GM19395 (cell line): ENCODE data around the gene RPSA.
"Not testable (repeated sequence)": the region's sequence is repeated elsewhere in the genome, so short reads cannot be mapped to it uniquely, and the experiment has no call there.

ENCODE experiments used
- ATAC-seq: cut with Tn5 transposase; IDR thresholded peaks from one replicate; pipeline ENCODE4 v1.9.1; 2021; ENCODE audit warnings: mild to moderate bottlenecking, moderate library complexity; ENCODE audit not compliant: unreplicated experiment

RPSA gene

DNA sequence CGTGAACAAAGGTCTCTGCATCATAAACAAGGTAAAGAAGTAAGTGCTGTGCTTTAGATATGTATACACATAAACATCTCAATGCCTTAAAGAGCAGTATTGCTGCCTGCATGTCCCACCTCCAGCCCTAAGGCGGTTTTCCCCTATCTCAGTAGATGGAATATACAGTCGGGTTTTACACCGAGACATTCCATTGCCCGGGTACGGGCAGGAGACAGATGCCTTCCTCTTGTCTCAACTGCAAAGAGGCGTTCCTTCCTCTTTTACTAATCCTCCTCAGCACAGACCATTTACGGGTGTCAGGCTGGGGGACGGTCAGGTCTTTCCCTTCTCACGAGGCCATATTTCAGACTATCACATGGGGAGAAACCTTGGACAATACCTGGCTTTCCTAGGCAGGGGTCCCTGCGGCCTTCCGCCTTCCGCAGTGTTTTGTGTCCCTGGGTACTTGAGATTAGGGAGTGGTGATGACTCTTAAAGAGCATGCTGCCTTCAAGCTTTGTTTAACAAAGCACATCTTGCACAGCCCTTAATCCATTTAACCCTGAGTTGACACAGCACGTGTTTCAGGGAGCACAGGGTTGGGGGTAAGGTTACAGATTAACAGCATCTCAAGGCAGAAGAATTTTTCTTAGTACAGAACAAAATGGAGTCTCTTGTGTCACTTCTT lies 12.2 kb downstream of the RPSA start:
- ATAC-seq: not testable (repeated sequence)

DNA sequence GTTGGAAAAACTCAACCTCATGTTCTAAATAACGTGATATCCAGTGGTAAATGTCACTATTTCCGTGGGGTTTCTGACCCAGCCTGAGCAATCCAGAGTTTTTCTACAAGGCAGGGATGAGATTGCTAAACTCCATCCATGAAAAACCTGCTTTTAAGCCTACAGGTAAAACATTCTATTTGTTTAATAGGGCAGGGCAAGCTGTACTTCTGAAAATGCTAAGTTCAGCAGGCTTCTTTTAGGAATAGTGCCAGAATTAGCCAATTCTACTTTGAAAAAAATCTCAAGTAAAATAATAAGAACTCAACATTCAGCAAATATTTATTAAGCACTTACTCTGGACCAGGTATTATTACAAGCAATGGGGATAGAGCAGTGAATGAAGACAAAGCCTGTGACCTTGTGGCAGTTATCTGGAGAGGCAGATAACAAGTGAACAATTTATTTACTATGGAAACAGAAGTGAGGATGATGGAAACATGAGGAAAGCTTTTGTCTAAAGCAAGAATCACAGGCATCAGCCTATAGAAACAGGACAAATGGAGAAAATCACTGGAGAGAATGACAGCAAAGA lies 13.3 kb downstream of the RPSA start:
- no peak for ATAC-seq

DNA sequence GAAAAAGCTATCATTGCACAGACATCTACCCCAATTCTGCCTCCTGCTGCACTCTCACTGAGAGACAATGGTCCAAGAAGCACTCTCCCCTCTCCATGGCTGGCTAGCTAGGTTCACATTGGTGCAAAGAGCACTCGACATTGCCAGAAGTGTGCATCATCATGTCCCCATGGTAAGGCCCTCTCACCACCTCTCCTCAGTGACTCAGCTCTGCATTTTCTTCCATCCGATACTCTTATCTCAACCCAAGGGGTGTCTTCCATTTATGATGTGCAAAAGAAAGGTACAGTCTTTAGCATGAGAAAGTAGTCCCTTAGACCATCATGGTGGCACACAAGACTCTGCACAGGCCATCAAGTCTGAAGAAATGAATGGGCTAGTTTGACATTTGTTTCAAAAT lies 14.0 kb downstream of the RPSA start:
- no peak for ATAC-seq

DNA sequence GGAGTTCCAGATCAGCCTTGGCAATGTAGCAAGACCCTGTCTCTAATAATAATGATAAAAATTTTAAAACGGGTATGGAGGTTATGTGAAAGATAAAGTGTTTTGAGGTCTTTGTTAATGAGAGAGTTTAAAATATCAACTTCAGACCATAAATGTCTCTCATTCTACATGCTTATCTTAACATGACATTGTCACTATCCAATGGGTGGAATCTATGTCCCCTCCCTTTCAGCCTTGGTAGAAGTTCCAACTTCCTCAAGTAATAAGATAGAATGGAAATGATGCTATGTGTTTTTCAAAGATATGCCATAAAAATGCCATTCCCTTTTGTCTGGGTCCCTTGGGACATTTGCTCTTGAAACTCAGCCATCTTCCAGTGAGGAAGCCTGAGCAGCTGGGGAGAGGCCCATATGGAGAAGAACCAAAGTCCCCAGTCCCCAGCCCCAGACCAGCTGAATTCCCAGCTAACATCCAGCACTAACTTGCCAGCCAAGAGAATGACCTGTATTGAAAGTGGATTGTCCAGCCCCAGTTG lies 17.0 kb downstream of the RPSA start:
- no peak for ATAC-seq

DNA sequence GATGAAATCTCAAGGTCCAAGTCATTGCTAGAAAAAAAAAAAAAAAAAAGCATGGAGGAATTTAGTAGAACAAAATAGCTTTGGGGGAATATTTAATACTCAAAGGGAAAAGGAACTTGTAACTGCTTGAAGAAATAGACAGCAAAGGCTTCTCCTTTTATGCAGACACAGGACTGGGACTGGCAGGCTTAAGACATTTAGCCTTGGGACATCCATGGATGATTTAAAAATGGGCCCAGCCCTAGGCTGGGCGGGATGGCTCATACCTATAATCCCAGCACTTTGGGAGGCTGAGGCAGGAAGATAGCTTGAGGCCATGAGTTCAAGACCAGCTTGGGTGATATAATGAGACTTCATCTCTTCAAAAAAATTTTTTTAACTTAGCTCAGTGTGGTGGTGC lies 19.8 kb downstream of the RPSA start:
- no peak for ATAC-seq

DNA sequence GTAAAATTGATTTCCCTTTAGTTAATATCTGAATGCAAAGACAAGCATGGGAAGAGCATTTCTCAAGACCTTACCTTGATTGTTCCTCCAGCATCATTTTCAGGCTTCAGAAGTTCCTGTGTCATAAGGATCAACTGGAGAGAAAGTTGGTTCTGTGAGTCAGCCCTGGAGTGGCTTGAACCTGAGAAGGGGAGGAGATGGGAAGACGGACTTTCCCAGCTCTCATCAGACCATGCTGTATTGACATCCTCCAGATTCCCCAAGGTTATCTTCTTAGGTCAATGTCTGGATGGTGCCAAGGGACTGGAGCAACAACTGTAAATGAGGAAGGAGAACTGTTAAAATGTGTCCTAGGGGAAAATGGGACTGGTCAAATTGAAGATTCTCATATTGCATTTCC lies 21.0 kb downstream of the RPSA start:
- no peak for ATAC-seq

DNA sequence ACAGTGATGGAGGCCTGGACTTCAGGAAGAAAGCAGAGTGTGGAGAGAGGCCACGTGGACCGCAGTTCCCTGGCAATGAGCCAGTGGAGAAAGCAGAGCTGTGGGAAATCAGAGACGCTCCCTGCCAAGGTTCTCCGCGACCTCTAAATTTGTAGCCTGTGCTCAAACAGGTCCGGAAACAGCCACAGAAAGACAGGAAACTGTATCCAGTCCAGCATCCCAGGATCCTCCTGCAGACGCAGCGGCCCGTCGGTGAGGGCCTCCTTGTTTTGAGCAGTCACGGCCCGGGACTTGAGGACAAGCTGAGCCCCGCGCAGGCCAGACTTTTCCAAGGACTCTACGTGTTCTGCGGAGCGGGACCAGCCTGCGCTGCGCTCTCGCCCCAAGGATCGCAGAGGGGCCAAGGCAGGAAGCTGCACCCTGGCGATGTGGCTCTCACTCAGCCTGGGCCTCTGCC lies 22.3 kb downstream of the RPSA start:
- no peak for ATAC-seq

DNA sequence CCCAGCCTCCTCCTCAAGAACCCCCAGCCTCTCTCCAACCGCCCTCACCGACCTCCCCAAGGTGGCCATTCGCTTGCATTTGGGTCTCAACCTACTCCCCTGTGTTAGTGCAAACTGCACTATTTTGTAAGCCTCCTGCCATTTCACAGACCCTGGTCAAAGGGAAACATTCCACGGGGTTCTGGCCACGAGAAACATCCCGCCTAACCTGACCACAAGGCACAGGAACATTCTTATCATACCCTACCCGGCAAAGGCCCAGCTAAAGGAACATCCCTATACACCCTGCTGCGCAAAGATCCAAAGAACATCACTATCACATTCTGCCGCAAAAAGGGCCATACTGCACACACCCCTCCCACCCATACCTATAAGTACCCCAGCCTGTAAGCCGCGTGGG lies 22.9 kb downstream of the RPSA start:
- ATAC-seq: no peak

DNA sequence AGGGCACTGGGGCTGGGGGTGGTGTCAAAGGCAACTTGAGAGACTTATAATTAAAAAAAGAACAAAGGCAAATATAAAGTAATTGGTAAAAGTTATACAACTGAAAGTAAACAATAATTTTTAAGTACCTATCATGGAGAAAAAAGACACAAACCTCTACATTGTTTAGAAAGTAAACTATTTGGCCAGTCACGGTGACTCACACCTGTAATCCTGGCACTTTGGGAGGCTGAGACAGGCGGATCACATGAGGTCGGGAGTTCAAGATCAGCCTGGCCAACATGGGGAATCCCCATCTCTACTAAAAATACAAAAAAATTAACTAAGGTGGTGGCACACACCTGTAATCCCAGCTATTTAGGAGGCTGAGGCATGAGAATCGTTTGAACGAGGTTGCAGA lies 25.8 kb downstream of the RPSA start:
- ATAC-seq: no peak

DNA sequence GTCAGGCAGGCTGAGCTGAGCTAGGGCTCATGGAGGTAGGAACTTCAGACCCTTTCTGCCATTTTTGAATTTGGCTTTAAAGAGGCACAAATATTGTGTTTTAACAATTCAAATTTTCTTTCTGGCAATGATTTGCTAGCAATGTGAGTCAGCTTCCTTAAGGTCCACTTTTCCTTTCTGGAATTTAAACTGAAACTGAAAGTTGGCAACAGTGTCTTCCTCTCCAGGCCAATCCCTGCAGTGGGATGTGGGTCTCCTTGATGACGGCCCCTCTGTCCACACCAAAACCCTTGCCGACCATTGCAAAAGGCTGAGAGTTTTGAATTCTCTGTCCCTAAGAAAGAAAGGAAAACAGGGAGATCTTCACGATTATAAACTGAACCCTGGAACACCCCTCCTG lies 27.1 kb downstream of the RPSA start:
- ATAC-seq: no peak

DNA sequence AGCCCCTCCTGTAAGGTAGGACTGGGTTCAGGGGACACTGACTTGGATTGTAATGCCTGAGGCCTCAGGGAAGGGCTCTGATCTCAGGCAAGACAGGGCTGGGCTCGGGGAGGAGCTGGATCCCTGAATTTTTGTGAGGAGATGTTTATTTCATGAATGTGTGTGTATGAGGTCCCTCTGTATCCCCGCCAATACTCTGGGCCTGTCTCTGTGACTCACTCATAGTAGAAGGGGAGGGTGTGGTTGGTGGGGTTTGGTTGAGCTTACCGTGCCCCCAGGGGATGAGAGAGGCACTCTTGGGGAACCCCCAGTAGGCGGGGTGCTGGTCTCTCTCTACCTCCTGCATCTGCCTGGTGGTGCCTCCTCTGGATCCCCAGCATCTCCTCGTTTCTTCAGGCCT lies 28.1 kb downstream of the RPSA start:
- ATAC-seq: peak; percentile 67

DNA sequence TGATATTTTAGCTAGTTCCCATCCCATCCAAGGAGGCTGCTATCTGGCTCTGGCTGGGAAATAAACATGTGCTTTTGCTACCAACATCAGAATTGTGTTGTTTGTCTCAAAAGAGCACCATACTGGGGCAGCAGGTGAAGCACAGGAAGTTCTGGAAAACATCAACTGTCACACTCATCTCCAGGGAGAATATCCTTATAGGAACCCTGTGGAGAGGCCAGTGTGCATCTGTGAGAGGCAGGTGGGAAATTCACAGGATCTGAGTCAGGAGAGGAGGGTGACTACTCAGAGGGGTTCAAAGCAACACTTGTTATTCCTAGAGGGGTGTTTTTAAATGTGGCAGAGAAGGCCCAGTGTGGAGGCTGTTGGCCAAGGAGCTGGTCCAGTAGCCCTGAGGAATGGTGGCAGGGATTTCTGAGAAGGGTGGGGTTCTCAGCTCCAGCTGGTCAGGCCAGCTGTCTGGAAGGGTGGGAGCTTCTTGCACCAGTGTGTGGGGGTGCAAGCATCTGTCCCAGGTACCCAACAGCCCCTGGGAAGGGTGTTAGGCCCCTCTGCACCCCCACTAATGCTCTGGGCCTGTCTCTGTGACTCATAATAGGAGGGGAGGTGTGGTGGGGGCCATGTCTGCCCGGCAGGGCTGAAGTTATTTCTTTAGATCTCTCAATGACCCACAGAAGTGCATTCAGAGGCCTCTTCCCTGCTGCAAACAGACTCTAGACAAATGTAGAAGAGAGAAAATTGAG lies 28.7 kb downstream of the RPSA start:
- no peak for ATAC-seq

DNA sequence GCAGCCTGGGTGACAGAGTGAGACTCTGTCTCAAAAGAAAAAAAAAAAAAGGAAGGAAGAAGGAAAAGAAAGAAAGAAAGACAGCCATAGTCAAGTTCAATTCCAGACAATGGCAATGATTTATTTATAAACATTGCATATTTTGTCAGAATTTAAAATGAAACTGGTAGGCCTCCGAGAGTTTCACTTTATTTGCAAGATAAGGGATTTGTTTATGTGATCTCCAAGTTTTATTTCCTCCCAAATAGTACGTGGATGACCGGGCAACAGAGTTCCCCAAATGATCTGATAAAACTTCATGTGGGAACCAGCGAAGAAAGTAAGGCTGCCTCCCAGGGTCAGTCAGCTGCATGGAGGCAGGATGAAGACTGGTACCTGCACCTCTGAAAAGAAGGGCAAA lies 32.4 kb downstream of the RPSA start:
- no peak for ATAC-seq

DNA sequence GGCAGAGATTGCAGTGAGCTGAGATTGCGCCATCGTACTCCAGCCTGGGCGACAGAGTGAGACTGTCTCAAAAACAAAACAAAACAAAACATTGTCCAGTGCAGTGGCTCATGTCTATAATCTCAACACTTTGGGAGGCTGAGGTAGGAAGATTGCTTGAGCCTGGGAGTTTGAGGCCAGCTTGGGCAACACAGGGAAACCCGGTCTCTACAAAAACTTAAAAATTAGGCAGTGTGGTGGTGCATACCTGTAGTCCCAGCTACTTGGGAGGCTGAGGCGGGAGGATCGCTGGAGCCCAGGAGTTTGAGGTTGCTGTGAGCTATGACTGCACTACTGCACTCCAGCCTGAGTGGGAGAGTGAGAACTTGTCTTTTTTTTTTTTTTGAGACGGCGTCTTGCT lies 33.8 kb downstream of the RPSA start:
- no peak for ATAC-seq

DNA sequence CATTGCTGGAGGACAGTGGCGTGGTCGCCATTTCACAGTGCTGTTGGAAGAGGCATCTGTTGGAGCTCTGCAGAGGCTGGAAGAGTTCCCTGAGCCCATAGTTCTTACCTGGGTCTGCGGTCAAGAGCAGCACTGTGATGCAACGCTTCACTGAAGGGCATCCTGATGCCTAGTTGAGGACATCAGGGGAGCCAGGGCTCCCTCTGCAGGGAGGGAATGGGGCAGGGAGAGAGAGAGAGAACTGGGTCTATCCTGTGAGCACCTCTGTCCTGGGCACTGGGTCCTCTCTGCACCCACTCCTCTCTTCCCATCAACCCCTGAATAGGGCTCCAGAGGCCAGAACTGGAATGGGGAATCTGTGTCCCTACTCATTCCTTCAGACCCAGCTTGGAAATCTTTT lies 37.0 kb downstream of the RPSA start:
- no peak for ATAC-seq

DNA sequence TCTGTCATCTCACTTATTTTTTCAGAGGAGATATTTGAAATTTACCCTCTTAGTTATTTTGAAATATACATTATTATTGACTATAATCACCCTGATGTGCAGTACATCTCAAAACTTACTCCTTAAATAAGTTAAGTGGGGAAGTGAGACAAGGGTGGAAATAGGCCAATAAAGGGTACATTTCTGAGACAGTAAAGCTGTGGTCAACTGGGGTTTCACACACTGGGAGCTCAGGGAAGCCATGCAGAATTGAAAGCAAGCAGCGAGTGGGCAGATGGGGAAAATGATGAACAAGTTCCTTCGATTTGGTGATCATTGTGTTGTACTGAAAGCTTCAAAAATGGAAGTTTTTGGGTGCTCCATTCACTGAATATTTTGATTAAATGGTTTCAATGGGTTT lies 39.4 kb downstream of the RPSA start:
- ATAC-seq: no peak

DNA sequence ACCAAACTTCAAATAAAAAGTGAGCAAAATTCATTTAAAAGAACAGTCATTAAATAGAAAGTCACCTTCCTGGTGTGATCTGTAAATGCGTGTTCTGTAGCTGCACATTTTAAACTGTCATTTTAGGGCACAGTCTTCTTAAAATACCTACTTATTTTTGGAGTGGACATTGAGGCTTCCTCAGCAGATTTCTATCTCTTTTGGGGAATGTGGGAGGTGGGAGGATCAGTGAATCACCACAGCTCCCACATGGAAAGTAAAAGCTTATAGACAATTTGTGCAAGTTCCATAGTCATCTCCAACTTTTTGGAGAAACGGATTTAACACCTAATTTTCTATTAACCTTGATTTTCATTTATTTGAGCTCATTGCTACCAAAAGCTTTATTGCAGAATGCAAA lies 39.9 kb downstream of the RPSA start:
- ATAC-seq: no peak

DNA sequence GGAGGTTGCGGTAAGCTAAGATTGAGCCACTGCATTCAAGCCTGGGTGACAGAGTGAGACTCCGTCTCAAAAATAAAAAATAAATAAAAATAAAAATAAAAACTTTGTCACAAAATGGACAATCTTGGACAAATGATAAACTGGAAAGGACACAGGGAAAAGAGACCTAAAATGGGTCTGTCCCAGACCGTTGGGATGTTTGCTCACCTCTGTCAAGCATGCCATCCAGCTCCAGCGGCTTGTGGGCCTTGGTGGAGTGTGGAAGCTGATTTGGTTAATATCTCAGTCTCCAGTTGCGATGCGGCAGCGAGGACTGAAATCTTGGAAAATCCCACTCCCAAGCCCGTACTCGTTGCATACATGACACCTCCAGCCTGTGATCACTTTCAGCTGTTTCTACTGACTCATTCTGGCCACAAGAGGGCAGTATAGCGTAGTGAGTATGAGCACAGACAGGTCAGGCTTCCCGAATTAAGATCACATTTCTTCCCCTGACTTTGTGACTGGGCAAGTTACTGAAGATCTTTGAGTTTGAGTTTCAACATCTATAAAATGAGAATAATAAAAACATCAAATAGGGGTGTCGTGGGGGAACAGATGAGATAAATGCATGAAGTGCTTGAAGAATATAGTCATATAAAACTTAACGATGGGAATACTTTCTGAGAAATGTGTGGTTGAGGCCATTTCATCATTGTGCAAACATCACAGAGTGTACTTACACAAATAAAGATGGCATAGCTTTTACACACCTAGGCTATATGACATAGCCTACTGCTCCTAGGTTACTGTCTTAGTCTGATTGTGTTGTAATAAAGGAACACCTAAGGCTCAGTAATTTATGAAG lies 41.3 kb downstream of the RPSA start:
- ATAC-seq: peak; percentile 91

DNA sequence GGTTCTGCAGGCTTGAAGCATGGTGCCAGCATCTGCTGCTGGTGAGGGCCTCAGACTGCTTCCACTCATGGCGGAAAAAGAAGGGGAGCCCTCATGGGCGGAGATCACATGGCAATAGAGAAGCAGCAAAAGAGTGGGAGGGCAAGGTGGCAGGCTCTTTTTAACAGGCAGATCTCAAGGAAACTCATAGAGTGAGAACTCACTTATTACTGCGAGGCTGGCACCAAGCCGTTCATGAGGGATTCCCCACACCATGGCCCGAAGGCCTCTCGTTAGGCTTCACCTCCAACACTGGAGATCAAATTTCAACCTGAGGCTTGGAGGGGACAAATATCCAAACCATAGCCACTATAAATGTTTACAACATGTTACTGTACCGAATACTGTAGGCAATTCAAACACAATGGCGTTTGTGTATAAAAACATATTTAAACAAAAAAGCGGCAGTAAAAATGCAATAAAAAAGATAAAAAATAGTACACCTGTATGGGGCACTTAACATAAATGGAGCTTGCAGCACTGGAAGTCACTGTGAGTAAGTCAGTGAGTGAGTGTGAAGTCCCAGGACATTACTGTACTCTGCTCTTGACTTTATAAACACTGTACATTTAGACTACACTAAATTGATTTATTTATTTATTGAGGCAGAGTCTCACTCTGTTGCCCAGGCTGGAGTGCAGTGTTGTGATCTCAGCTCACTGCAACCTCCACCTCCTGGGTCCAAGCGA lies 42.1 kb downstream of the RPSA start:
- ATAC-seq: no peak

DNA sequence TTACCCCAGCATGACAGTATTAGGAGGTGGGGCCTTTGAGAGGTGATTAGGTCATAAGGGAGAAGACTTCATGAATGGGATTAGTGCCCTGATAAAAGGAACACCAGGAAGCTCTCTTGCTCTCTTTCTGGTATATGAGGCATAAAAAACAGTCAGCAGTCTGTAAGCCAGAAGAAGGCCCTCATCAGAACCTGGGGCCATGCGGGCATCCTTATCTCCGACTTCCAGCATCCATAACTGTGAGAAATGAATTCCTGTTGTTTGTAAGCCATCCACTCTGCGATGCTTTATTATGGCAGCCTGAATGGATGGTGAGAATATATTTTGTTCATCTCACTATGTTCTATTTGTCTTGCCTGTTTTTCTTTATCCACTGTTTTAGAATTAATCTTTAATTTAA lies 43.3 kb downstream of the RPSA start:
- no peak for ATAC-seq

DNA sequence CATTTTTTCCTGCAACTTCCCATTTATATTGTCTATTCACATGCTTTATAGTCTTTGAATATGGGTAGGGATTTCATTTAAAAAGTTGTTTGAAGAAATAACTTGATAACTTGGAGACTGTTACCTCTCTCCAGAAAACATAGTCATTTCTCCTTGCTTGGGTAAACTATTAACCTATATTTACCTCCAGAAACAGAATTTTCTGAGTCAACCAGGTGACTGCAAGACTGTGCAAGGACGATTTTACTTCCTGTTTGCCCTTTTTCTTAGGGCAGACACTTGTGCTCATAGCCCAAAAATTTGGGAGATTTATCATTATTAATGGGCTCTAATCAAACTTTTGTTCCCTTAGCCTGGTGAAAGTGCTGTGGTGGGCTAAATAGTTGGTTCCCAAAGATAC lies 46.6 kb downstream of the RPSA start:
- ATAC-seq: peak; percentile 81
